Mesenteric fat pad (tissue), 1 donor: ENCODE data around the gene CRK. TPM values are rescaled to one million over a fixed set of nuclear protein-coding genes. Genes with fewer than 3 reads are reported as not detected.
A peak's percentile ranks its signal among the peaks of the same experiment; 100 is the strongest.

Experiments
- DNase-seq: peaks from one replicate; pipeline ENCODE4 v3.0.0-alpha.2; 2020; ENCODE audit warnings: low spot score
- total RNA-seq: library from RNA; stranded (reverse); fragmentation: NEBNext Ultra II Directional; extraction: Animal tissue kit (Norgen Biotek cat#: 25700); gene quantifications from one replicate; pipeline ENCODE4 v1.2.1, GENCODE V29; 2021
- donor health status: DM: yes; HTN: yes; CAD: no.

CRK gene
- total RNA-seq, 1 donor from 2014 or later, result 97.0 TPM

DNA sequence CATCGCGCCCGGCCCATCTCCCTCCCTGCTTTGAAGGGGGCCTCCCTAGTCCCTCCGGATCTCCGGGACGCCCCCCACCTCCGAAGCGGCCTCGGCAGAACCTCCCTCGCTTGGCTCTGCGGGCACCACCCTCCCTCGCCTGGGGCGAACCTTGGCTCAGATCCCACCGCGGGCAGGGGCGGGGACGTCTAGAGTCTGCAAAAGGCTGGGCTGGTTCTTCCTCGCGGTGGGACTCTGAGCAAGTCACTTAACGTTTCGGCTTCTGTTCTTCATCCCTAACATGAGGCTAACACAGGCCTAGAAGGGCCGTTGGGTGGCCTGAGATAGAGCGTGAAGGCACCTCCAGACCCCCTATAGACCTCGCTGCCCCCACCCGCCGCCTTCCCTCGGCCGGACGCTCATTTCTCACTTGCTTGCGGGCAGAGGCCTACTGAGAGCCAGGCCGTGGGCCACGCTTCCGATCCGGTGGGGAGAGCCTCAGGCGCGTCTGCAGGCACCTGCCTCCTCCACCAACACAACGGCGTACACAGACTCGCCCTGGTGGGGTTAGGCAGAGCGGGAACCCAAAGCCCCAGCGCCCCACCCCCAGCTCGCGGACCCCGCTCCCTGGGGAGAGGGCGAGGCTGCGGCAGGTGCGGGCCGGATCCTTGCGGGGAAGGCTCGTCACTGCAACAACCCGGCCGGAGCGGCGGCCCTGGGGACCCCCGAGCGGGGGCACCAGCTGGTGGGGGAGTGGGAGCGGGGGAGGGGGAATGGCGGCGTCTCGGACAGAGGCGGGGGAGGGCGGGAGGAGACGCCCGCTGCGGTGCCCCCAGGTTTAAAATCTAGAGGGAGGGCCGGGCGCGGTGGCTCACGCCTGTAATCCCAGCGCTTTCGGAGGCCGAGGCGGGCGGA is 31.0 kb upstream of the CRK start:
- peak; percentile 94 for DNase-seq

DNA sequence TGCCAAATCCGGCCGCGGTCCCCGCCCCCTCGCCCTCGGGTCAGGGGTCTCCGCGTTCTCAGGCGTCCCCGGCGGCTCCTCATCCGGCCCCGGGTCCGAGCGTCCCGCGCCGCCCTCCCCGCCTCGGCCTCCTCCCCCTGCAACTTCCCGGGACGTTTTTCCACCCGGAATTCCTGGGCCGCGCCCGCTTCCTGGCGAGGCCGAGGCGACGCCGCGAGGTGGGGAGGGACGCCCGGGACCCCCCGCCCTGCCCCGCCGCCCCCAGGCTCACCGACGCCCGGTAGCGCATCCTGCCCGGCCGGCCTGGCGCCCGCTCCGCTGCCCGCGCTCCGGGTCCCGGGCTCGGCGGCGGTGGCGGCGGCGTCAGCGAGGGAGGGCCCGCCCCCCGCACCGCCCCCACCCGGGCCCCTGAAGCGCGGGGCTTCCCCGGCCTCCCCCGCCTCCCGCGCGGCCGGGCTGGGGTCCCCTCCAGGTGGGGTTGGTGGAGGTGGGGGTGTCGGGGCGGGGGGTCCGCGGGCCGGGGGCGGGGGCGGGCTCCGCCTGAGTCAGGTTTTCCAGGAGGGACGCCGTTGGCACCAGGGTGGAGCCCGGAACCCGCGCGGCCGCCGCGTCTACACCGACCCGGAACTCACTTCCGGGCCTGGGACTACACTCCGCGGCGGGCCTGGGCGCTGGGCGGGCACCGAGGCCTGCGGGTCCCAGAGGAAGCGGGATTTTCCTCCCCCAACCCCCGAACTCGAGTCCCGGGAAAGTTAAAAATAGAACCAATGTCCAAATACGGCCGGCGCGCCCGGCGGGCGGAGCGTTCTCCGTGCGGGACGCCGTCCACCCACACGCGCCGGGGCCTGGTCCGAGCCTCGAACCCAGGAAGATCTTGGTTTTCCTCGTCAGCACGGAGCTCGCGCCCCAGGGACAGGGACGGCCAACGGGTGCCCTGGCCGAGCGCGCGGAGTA is 29.7 kb upstream of the CRK start:
- peak; percentile 93 for DNase-seq

DNA sequence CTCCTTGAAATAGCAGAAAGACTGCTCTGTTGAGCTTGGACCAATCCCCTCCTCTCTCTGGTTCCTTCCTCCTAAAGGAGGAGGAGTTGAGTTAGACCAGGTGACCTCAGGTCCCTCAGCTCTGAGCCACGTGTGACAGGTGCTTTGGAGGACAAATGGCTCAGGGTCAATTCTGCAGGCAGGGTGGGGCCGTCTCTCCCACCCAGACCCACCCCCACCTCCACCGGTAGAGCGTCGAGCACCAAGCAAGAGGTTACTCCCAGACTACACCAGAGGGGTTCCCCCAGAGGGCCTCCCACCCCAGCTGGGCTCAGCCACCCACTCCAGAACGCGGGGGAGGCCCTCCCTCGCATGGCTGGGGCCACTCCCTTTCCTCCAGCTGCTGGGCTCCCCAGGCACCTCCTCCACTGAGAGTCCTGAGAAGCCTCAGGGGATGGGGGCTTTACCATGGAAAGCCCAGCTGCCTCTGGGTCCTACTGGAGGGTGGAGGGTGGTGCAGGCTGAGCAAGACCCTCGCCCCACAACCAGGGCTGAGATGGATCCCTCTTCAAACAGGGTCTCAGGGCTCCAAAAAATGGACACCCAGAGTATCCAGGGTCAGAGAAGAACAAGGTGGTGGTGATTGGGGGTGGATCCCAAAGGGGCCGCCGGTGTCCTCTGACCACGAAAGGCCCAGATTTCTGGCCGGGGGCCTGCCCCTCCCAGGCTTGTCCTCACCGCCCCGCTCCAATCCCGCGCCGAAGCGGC is 28.8 kb upstream of the CRK start:
- DNase-seq, result no peak

DNA sequence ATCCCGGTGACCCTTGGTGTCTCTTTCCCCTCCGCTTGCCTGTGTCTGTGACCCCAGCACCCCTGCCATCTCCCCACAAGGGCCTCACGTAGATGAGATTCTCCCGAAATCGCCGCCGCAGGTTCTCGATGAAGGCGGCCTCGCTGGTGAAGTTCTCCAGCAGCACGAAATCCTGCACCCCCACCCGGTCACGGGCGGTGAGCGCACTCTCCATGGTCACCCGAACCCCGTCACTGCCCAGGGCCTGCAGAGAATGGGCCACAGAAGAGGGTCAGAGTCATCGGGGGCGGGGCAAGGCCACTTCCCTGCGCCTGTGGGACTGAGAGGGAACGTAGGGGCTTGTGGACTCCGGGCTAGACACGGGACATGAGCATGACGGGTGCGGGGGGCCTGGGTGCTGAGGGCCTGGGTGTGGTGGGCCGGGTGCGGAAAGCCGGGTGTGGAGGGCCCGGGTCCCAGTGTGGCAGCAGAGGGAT is 28.1 kb upstream of the CRK start:
- DNase-seq, result no peak

DNA sequence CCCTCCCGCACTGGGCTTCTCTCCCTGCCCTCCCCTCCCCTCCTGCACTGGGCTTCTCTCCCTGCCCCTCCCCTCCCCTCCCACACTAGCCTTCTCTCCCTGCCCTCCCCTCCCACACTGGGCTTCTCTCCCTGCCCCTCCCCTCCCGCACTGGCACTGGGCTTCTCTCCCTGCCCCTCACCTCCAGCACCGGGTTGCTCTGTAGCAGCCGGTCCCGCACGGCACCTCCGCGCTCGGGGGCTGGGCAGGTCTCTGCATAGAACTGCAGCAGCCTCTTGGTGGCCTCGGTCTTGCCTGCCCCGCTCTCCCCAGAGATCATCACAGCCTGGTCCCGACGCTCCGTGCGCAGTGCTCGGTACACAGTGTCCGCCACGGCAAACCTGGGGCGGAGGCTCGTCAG is 26.6 kb upstream of the CRK start:
- no peak for DNase-seq

DNA sequence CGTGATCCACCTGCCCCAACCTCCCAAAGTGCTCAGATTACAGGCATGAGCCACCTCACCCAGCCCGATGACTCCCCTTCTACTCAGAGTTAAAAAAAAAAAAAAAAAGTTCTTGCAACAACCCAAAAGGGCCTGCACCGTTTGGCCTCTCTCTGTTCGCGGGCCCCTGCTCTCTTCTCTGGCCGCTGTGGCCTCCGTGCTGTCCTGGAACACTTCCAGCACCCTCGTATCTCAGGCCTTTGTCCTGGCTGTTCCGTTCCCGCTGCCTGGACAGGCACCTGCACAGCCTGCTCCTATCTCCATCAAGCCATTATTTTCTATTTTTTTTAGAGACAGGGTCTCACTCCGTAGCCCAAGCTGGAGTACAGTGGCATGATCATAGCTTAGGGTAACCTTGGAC is 25.7 kb upstream of the CRK start:
- no peak for DNase-seq

DNA sequence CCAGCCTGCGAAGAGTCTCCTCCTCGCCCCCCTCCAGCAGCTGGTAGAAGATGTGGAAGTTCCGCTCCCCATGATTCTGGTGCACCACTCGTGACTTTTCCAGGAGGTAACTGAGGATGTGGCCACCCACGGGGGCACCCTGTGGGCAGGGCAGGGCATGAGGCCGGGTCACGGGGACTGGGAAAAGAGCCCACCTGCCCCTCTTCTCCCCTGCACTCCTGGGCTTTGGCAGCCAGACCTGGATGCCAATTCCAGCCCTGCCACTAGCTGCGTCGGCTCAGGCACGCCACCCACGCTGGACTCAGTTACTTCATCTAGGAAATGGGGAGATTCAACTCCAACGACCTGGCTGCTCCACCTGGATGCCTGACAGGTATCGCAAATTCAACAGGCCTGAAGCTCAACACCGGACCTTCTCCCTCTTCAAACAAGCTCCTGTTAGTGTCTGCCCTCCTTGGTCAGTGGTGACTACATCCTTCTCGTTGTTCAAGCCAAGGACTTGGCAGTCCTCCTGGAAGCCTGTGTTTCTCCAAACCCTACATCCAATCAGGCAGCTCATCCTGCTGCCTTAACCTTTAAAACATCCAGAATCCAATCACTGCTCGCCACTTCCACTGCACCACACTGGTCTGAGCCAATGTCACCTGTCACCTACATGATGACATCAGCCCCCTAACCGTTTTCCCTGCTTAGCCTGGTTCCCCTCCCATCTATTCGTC is 24.9 kb upstream of the CRK start:
- DNase-seq, result no peak

DNA sequence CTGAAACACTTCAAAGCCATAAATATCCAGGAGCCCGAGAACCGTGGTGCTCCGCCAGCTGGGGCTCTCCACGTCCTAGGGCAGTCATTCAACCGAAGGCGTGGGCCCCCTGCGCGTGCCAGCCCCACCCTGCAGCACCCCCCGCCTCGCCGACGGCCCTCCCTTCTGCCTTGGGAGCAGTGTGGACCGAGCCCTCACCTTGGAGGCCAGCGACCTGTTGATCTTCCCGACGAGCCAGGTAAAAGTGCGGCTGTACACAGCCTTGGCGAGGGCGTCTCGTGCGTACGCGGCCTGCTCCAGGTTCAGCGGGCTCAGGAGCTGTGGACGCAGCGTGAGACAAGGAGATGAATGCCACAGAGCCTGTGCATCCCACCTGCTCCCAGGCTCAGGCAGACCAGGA is 22.4 kb upstream of the CRK start:
- no peak for DNase-seq

DNA sequence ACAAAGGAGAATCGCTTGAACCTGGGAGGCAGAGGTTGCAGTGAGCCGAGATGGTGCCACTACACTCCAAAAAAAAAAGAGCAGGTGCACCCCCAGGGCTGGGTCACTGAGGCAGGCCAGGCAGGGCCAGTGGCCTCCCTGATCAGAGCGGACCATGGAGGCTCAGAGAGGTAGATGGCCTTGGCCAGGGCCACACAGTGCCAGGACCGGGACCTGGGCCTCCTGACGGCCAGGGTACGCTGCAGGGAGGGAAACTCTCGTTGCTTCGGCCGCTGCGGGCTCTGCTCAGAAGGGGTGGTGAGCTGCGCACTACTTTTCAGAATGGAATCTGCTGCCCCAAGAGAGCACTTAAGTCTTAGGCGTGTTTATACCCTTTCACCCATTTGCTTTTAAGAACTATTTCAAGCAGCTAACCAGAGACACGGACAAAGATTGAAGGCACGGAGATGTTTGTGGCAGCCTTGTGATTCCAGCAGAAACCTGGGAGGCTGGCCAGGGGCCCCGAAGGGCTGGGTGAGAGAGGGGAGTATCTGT is 19.4 kb upstream of the CRK start:
- no peak for DNase-seq

DNA sequence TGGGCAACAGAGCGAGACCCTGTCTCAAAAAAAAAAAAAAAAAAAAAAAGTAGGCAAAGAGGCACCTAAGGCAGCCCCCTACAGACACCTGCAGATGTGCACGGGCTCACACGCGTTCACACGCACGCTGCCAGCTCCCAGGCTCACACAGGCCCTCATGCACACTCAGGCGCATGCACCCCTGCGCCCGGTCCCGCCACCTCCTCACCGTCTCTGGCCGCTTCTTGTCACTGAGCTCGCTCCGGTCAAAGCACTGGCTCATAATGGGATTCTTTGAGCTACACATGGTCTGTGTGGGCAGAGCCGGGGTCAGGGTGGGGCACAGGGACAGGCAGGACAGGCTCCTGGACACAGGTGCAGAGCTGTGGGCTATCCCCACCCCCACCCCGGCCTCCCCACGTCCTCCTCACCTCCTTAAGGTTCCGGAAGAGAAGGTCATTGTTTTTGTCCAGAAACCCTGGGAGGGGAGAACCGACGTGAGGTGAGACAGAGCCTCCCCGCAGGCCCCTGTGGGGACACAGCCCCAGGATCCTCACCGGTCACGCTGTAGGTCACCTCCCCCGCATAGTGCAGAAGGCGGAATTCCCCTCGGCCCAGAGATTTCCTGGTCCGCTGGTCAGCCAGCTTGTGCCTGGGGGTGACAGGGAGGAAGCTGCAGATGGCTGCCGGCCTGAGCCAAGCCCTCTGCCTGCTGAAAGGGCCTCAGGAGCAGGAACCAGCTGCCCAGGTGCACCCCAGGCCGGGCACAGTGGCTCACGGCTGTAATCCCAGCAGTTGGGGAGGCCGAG is 18.6 kb upstream of the CRK start:
- no peak for DNase-seq

DNA sequence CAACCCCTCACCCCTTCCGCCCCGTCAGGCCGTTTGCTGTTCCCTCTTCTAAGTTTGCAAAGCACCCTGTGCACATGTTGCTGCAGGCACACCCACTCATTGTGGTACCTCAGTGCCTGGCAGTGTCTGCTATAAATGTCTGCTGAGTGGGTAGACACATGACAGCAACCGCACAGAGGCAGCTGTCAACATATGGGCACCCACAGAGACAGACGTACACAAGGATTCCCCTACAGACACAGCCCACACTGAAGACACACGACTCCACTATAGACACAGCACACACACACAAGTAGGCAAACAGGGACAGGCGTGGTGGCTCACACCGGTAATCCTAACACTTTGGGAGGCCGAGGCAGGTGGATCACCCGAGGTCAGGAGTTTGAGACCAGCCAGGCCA is 17.8 kb upstream of the CRK start:
- no peak for DNase-seq

DNA sequence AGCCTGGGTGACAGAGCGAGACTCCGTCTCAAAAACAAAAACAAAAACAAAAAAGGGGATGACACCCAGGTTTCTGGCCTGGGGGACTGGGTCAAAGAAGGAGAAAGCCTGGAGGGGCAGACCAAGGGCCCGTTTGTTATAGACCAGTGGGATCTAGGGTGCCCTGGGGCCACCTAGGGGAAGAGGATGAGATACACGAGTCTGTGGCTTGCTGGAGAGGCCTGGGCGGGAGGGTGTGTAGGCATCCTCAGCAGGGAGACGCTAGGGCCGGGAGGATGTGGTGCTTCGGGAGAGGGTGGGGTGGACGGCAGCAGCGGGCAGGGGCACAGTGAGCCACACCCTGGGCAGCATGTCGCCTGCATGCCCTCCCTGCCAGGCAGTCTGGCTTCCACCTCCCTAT is 17.1 kb upstream of the CRK start:
- no peak for DNase-seq

DNA sequence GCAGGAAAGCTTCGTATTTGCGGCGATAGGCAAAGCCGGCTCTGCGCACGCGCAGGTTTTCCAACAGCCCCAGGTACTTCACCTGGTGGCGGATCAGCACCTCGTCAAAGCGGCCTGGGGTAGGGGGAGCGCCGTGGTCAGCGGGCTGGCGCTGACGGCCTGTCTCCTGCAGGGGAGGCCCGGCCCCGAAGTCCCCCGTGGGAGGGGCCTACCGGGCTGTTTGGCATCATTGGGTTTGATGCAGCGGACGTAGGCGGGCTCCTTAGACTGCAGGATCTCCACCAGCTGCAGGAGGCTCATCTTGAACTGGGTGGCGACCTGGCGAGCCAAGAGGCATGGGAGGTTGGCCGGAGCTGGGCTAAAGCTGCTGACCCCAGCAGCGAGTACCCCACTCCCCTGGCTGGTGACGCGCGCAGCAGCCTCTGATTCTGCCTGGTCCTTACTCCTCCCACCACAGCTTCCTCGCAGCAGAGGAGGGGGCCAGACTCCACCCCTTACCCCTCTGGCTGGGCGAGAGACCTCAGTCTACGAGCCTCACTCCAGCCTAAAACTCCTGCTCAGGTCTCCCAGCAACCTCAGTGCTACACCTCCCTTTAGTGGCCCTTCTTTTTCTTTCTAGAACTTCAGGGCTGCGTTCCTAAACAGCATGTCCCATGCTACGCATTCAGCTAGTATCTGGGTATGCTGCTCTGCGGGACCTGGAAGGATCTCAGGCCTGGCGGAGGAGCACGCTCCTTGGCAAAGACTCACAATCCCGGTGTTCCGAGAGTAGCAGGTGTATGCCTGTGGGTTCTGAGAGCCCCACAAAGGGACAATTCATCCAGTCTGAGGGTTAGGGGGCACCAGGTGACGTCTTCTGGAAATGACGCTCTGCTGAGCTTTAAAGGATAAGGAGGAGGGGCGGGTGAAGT is 16.1 kb upstream of the CRK start:
- DNase-seq, result no peak

DNA sequence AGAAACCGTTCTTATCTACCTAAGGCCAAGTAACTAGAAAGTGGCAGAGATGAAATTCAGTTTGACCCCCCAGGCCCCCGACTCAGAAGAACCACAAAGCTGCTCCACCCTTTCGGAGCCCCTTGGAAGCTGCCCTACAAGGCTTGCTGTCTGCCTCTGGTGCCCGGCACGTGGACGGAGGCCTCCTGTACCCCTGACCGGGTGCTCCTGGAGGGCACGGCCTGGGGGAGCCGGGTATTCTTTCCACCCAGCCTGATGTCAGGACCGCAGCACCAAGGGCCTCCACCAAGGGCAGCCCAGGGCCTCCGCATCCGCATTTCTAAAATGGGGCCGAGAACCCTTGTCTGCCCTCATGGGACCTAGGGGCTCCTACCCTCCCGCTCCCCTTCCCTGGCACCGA is 15.5 kb upstream of the CRK start:
- DNase-seq, result no peak

DNA sequence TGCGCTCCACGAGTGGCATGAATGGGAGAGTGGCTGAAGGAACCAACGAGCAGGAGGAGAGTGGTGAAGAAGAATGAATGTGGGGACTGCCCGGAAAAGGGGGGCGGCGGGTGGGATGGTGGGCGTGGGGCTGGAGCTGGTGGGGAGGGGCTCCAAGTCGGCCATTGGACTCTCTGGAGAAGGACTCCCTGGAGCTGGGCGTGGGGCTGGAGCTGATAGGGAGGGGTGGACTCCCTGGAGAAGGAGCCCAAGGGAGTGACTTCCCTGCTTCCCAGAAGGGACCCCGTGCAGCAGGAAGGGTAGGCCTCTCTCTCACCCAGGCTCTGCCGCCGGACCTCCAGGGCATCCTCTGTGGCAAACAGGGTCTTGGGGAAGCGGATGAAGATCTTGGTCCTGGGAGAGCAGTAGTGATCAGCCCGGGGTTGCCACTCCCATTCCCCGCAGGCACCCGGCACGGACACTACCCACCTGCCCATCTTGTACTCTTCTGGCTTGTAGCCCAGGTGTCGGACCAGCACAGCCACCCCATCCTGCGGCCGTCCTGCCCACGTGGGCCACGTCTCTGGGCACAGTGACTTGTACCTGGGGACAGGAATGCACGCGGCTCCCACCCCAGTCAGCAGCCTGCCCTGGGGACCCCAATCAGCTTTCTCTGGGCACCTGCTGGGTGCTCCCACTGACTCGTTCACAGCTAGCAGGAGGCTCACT is 14.9 kb upstream of the CRK start:
- no peak for DNase-seq

DNA sequence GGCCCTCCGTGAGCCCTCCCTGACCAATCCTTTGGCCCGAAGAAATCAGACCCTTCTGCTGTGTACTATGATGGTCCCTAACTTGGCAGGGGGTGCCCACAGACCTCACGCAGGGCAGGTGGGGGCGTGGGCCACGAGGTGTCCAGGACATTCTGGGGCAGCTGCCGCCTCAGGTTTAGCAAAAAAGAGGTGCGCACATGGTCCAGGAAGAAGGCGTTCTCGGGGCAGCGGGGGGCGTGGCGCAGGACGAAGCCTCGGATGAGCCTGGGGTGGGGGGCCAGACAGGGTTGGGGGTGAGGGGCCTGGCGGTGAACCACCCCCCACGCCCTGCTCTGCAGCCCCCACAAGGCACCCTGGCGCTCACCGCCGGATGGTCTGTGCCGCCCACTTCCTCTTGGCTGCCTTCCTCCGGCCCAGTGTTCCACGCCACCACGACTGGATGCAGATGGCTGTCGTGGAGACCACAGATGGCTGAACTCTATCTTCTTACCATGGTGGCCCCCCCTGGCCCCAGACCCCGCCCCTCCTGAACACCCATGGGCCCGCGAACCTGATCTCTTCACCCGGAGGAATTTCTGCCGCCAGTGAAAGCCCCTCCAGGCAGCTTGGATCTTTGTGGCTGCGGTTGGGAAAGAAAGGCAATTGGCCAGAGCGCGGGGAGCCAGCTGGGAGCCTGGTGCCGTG is 14.2 kb upstream of the CRK start:
- DNase-seq, result no peak

DNA sequence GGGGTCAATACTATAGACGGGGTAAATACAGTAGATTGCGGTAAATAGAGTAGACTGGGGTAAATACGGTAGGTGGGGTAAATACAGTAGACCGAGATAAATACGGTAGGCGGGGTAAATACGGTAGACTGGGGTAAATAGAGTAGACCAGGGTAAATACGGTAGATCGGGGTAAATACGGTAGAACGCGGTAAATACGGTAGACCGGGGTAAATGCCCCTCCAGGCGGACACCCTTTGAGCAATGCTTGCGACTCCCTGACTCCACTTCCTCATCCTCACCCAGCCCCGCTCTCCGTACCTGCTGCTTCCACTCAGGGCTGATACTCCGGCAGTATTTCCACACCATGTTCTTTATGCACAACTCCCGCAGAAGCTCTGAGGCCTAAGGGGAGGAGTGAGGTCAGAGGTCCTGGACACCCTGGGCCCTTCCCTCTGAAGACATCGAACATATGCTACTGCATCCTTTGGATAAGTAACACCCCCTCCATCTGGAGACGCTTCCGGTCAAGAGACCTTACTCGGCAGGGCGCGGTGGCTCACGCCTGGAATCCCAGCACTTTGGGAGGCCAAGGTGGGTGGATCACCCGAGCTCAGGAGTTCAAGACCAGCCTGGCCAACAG is 13.3 kb upstream of the CRK start:
- DNase-seq, result no peak
